ENCODE measurements around the gene RPL28.
"Not testable (repeated sequence)": the region's sequence is repeated elsewhere in the genome, so short reads cannot be mapped to it uniquely, and the experiment has no call there.

RPL28 gene

DNA sequence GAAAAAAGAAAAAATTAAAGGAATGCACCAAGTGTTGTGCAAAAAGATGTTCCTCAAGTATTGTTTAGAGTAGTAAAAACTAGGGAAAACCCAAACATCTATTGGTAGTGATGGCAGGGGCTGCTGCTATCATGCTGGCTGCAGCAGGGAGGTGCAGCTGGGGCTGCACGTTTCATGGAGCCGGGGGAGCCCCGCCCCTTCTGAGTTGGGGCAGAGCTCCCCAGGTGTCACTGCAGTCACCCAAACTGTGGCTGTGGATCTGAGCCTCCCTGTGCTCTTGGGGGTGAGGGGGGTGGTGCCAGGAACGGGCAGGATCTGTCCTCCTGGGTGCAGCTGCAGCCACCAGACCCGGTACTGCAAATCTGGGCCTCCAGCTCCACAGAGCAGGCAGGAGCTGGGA lies 33.4 kb downstream of the RPL28 start:
- no peak for TF ChIP-seq JUND (IDR thresholded peaks at IDR 0.05; ENCODE audit: low read depth)
- in situ Hi-C loops (cut with HindIII; ENCODE audit: low pct_unique_long_range_greater_than_20kb, low sequenced_read_pairs) = no loop called here
- DNase-seq (ENCODE audit: low read depth in 1 of 2, low spot score in 1 of 2) = no peak

DNA sequence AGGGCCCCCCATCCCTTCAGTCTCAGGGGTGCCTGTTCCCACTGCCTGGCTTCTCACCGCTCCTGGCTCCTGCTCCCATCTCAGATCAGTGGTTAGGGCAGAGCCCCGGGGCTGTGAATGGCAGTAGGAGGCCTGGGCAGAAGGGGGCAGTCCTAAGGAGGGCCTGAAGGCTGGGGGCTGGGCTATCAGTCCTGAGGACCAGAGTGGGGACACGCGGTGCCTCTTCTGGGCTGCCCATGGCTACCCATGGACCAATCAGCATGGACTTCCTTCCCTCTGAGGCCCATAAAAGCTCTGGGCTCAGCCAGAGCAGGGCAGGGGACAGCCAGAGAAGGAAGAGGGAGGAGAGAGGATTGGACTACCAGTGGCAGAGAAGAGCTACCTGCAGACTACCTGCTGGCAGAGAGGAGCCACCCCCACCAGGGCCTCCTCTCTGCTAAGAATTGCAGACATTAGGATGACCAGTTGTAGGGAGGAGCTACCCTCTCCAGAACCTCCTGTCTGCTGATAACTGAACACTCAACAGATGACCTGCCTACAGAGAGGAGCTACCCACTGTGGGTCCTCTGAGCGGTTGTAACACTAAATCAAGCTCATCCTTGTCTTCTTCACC lies 34.0 kb downstream of the RPL28 start:
- TF ChIP-seq JUND (IDR thresholded peaks at IDR 0.05; ENCODE audit: low read depth) = no peak
- no peak for DNase-seq (ENCODE audit: low read depth in 1 of 2, low spot score in 1 of 2)
- in situ Hi-C loops (cut with HindIII; ENCODE audit: low pct_unique_long_range_greater_than_20kb, low sequenced_read_pairs) = no loop called here

DNA sequence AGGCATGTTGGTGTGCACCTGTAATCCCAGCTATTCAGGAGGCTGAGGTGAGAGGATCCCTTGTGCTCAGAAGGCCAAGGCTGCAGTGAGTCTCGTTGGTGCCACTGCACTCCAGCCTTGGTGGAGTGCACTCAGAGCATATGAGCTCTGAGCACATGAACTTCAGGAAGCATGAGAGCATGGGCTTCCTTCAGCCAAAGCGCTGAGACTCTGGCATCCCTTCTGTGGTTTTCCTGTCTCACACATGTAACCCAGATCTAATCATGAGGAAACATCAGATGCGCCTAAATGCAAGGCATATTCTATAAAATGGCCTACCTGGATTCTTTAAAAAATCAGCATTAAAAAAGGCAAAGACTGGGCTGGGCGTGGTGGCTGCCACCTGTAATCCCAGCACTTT lies 35.5 kb downstream of the RPL28 start:
- DNase-seq (ENCODE audit: low read depth in 1 of 2, low spot score in 1 of 2); in situ Hi-C loops (cut with HindIII; ENCODE audit: low pct_unique_long_range_greater_than_20kb, low sequenced_read_pairs): not testable (repeated sequence)

DNA sequence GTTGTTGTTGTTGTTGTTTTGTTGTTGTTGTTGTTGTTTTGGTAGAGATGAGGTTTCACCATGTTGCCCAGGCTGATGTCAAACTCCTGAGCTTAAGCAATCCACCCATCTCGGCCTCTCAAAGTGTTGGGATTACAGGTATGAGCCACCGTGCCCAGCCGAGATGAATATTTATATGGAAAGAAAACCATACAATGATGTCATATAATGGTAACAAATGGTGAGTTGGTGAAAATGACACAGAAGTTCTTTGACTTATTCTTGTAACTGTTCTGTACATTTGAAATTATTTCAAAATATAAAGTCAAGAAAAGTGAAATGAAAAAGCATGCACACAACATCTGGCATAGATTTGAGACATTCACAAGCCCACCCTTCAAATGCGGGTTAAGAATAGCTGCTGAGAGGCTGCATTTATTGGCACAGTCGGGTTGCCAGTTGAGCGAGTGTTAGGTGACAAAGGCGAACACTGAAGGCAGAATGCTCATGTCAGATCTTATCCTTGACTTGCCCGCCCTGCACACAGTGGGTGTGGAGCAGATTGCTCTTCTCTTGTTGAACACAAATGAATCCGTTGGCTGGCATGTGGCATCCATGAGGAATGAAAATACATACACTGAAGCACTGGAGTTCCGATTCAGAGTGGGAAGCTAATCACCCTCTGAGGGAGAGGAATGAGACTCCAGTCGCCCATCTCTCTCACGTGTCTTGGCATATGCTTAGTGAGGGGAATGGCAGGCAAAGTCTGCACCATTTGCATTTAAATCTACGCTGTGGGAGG lies 37.7 kb downstream of the RPL28 start:
- no peak for TF ChIP-seq JUND (IDR thresholded peaks at IDR 0.05; ENCODE audit: low read depth)
- in situ Hi-C loops (cut with HindIII; ENCODE audit: low pct_unique_long_range_greater_than_20kb, low sequenced_read_pairs) = no loop called here
- DNase-seq (ENCODE audit: low read depth in 1 of 2, low spot score in 1 of 2) = no peak

DNA sequence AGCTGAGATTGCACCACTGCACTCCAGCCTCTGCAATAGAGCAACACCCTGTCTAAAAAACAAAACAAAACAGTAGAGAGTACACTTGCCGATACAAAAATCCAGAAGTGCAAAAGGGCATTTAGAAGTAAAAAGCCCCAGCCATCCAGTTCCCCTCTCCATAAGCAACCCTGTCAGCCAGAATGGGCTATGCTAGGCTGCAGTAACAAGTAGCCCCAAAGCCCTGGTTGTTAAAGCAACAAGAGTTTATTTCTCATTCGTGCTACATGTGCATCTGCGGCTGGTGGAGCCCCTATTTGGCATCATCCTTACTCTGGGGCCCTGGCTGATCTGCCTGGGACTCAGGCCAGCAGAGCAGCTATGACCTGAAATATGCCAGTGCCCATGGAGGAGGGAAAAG lies 38.8 kb downstream of the RPL28 start:
- DNase-seq (ENCODE audit: low read depth in 1 of 2, low spot score in 1 of 2) = no peak
- TF ChIP-seq JUND (IDR thresholded peaks at IDR 0.05; ENCODE audit: low read depth) = no peak
- in situ Hi-C loops (cut with HindIII; ENCODE audit: low pct_unique_long_range_greater_than_20kb, low sequenced_read_pairs) = no loop called here

DNA sequence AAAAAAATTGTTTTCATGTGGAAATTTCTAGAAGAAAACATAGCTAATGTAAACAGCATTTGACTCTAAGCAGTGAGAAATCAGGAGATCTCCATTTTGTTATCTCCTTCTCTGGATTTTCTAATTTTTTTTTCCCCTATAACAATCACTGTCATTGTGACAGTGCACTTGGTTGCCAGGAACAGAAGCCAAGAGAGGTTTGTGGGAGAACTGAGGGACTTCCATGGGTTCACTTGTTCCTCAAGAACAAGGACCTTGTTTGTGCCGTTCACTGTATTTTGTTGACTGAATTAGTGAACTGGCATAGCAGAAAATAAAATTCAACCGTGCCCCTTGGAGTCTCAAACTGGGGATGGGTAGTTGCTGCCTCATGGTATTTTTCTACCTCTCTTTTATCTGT lies 40.3 kb downstream of the RPL28 start:
- in situ Hi-C loops (cut with HindIII; ENCODE audit: low pct_unique_long_range_greater_than_20kb, low sequenced_read_pairs) = no loop called here
- DNase-seq (ENCODE audit: low read depth in 1 of 2, low spot score in 1 of 2) = no peak
- TF ChIP-seq JUND (IDR thresholded peaks at IDR 0.05; ENCODE audit: low read depth) = no peak

DNA sequence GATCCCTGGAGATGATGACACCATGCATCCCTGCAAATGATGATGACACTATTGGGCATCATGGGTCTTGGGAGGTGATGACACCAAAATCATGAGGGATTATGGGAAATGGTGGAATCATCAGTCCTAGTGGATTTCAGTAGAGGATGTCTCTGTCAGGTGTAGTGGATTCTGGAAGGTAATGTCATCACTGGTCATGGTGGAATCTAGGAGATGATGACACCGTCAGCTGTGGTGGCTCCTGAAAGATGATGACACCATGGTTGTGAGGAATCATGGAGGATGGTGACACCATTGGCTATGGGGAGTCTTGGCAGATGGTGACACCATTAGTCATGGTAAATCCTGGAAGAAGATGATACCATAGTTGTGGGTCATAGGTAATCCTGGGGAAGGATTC lies 45.5 kb downstream of the RPL28 start:
- in situ Hi-C loops (cut with HindIII; ENCODE audit: low pct_unique_long_range_greater_than_20kb, low sequenced_read_pairs) = no loop called here
- TF ChIP-seq JUND (IDR thresholded peaks at IDR 0.05; ENCODE audit: low read depth) = no peak
- no peak for DNase-seq (ENCODE audit: low read depth in 1 of 2, low spot score in 1 of 2)

DNA sequence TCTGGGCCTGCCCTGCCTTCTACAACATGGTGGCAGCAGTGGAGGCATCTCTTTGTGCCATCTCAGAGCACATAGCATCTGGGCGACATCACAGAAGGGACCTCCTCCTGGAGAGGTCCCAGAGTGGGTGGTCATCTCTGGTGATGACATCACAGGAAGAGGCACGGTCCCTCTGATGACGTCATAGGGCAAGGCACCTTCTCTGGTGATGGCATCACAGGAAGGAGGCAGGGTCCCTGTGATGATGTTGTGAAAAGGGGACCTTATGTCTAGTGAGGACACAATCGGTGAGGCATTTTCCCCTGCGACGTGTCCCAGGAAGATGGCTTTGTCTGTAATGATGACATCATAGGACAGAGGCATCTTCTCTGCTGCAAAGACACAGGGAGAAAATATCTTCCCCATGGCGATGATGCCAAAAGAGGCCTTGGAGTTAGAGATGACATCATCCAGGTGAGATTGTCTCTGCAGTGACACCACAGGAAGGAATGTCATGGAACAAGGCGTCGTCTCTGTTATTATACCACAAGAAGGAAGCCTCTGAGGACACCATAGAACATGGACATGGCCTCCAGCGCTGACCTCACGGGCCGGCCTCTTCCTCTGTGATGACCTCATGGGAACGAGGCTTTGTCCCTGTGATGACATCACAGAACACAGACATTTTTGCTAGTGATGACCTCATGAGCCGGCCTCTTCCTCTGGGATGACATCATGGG lies 46.7 kb downstream of the RPL28 start:
- no peak for TF ChIP-seq JUND (IDR thresholded peaks at IDR 0.05; ENCODE audit: low read depth)
- in situ Hi-C loops (cut with HindIII; ENCODE audit: low pct_unique_long_range_greater_than_20kb, low sequenced_read_pairs) = no loop called here
- no peak for DNase-seq (ENCODE audit: low read depth in 1 of 2, low spot score in 1 of 2)

DNA sequence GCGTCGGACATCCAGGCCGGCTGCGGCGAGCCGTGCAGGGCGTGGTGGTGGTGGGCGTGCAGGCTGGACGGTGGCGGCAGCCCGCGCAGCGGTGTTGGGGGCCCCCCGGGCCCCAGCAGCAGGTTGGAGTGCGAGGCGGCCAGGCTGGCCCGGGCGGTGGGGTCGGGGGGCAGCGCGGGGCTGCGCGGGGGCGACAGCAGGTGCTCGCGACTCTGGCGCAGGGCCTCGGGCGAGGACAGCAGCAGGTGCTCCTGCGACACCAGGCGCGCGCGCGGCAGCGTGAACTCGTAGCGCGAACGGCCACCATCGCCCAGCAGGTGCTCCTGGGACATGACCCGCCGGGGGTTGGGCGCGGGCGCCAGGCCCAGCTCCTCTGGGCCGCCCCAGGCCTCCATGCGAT lies 47.6 kb downstream of the RPL28 start:
- DNase-seq (ENCODE audit: low read depth in 1 of 2, low spot score in 1 of 2) = no peak
- TF ChIP-seq JUND (IDR thresholded peaks at IDR 0.05; ENCODE audit: low read depth) = no peak
- in situ Hi-C loops (cut with HindIII; ENCODE audit: low pct_unique_long_range_greater_than_20kb, low sequenced_read_pairs) = no loop called here

DNA sequence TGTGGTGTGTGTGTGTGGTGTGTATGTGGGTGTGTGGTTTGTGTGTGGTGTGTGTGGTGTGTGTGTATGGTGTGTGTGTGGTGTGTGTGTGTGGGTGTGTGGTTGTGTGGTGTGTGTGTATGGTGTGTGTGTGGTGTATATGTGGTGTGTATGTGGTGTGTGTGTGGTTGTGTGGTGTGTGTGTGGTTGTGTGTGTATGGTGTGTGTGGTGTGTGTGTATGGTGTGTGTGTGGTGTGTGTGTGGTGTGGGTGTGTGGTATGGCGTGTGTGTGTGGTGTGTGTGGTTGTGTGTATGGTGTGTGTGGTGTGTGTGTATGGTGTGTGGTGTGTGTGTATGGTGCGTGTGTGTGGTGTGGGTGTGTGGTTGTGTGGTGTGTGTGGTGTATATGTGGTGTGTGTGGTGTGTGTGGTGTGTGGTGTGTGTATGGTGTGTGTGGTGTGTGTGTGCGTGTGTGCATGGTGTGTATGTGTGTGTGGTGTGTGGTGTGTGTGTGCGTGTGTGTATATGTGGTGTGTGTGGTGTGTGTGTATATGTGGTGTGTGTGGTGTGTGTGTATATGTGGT lies 48.7 kb downstream of the RPL28 start:
- in situ Hi-C loops (cut with HindIII; ENCODE audit: low pct_unique_long_range_greater_than_20kb, low sequenced_read_pairs) = no loop called here
- no peak for TF ChIP-seq JUND (IDR thresholded peaks at IDR 0.05; ENCODE audit: low read depth)
- DNase-seq (ENCODE audit: low read depth in 1 of 2, low spot score in 1 of 2) = no peak

DNA sequence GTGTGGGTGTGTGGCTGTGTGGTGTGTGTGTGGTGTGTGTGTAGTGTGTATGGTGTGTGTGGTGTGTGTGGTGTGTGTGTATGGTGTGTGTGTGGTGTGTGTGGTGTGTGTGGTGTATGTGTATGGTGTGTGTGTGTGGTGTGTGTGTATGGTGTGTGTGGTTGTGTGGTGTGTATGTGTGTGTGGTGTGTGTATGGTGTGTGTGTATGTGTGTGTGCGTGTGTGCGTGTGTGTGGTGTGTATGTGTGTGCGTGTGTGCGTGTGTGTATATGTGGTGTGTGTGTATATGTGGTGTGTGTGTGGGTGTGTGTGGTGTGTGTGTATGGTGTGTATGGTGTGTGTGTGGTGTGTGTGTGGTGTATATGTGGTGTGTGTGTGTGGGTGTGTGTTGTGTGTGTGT lies 49.3 kb downstream of the RPL28 start:
- in situ Hi-C loops (cut with HindIII; ENCODE audit: low pct_unique_long_range_greater_than_20kb, low sequenced_read_pairs) = no loop called here
- DNase-seq (ENCODE audit: low read depth in 1 of 2, low spot score in 1 of 2) = no peak
- no peak for TF ChIP-seq JUND (IDR thresholded peaks at IDR 0.05; ENCODE audit: low read depth)

DNA sequence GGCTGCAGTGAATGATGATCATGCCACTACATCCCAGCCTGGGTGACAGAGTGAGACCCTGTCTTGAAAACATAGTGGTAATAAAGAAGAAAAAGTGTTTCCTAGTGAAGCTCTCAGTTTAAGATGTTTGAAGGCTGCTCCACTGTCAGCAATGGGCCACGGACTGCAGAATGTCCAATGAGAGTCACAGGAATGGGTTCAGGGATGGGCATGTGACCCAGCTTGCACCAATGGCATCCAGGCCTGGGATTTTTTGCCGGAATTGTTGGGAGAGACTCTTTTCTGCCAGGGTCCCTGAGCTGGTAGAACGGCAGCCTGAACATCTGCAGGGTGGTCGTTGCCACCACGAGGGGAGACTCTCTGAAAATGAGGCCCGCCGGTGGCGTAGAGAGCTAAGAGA lies 51.1 kb downstream of the RPL28 start:
- in situ Hi-C loops (cut with HindIII; ENCODE audit: low pct_unique_long_range_greater_than_20kb, low sequenced_read_pairs) = no loop called here

DNA sequence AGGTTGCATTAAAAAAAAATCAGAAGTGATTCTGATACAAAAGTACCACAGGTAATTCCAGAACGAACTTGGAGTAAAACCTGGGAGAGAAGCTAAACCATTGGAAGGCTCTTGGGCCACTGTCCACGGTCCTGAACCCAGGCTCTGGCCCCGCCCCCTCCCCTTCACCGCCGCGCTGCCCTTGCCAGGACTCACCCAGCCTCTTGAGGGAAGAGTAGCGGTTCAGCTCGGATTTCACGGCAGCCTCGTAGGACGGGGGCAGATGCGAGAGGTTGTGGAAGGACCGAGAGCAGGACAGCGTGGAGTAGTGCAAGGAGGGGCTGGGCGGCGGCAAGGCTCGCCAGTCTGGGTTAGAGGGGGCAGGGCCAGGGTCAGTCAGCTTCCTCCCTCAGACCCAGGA lies 51.7 kb downstream of the RPL28 start:
- in situ Hi-C loops (cut with HindIII; ENCODE audit: low pct_unique_long_range_greater_than_20kb, low sequenced_read_pairs) = no loop called here
- peak; percentile 89 to 90 for DNase-seq (ENCODE audit: low read depth in 1 of 2, low spot score in 1 of 2)

More for the DNA sequence above, 51.1 kb downstream of the RPL28 start:
- no peak for DNase-seq (ENCODE audit: low read depth in 1 of 2, low spot score in 1 of 2)
- TF ChIP-seq JUND (IDR thresholded peaks at IDR 0.05; ENCODE audit: low read depth) = no peak

More for the DNA sequence above, 51.7 kb downstream of the RPL28 start:
- no peak for TF ChIP-seq JUND (IDR thresholded peaks at IDR 0.05; ENCODE audit: low read depth)
